WI38 (cell line): Measurements from ENCODE around the gene RNASEH2B.

Source experiments
- H3K4me3 ChIP-seq: 2 replicates; pipeline ENCODE4 v1.5.1; 2011; ENCODE audit warnings: low read depth, mild to moderate bottlenecking, control low read depth, low read length
- CTCF ChIP-seq: IDR thresholded peaks from 2 replicates; pipeline ENCODE4 v1.5.1; 2012; ENCODE audit warnings: low read depth, mild to moderate bottlenecking, control low read depth, low read length

Gene RNASEH2B

GRCh38 chr13:50951366-50951765 lies 41.8 kb downstream of the RNASEH2B start:
- no peak overlapping the region for H3K4me3 ChIP-seq
- TF ChIP-seq CTCF: no peak

GRCh38 chr13:50955241-50955640 lies 45.6 kb downstream of the RNASEH2B start:
- no peak for TF ChIP-seq CTCF
- H3K4me3 ChIP-seq: no peak overlapping the region

GRCh38 chr13:50955798-50956197 lies 46.2 kb downstream of the RNASEH2B start:
- no peak for TF ChIP-seq CTCF
- no peak overlapping the region for H3K4me3 ChIP-seq

GRCh38 chr13:50957620-50958019 lies 48.0 kb downstream of the RNASEH2B start:
- no peak overlapping the region for H3K4me3 ChIP-seq
- TF ChIP-seq CTCF: no peak

GRCh38 chr13:50969691-50970090 lies 60.1 kb downstream of the RNASEH2B start:
- no peak for TF ChIP-seq CTCF
- H3K4me3 ChIP-seq: no peak overlapping the region

- H3K4me3 ChIP-seq: no peak overlapping the region
- no peak for TF ChIP-seq CTCF
These were observed 61.4 kb downstream of the RNASEH2B start for GRCh38 chr13:50970956-50971355.

- no peak for TF ChIP-seq CTCF
These were observed 64.7 kb downstream of the RNASEH2B start for GRCh38 chr13:50974268-50974667.

More at GRCh38 chr13:50974268-50974667, 64.7 kb downstream of the RNASEH2B start:
- no peak overlapping the region for H3K4me3 ChIP-seq
